NB4 (cell line): ENCODE measurements around the gene OARD1.

Experiments used
- MYC ChIP-seq: IDR thresholded peaks from 2 replicates; pipeline ENCODE4 v1.6.1; 2011; ENCODE audit warnings: low read depth, low read length
- POLR2A ChIP-seq: IDR thresholded peaks from 2 replicates; pipeline ENCODE4 v1.6.1; 2011; ENCODE audit warnings: mild to moderate bottlenecking; ENCODE audit not compliant: insufficient read length; ENCODE audit errors: extremely low read depth
- TF ChIP-seq, protein P1 (sequence below): IDR thresholded peaks from one replicate; pipeline ENCODE4 v1.5.1; 2012; ENCODE audit warnings: low read depth, low read length
- TF ChIP-seq, protein P2 (sequence below): IDR thresholded peaks from 2 replicates; pipeline ENCODE4 v1.6.1; 2011; ENCODE audit warnings: low read depth, low read length

DNA sequence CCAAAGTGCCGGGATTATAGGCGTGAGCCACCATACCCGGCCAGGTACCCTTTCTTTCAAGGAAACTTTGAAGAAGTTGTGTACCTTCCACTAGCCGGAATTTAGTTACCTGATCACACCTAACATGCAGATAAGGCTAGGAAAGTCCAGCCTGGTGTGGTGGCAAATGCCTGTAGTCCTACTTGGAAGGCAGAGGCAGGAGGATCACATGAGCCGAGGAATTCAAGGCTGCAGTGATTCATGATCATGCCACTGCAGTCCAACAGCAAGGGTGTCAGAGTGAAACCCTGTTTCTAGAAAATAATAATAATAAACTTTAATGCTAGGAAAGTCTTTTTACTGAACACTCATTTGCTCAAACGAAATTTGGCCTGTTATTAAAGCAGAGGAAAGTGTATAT is 21.6 kb upstream of the OARD1 start:
- TF ChIP-seq, protein P1, sequence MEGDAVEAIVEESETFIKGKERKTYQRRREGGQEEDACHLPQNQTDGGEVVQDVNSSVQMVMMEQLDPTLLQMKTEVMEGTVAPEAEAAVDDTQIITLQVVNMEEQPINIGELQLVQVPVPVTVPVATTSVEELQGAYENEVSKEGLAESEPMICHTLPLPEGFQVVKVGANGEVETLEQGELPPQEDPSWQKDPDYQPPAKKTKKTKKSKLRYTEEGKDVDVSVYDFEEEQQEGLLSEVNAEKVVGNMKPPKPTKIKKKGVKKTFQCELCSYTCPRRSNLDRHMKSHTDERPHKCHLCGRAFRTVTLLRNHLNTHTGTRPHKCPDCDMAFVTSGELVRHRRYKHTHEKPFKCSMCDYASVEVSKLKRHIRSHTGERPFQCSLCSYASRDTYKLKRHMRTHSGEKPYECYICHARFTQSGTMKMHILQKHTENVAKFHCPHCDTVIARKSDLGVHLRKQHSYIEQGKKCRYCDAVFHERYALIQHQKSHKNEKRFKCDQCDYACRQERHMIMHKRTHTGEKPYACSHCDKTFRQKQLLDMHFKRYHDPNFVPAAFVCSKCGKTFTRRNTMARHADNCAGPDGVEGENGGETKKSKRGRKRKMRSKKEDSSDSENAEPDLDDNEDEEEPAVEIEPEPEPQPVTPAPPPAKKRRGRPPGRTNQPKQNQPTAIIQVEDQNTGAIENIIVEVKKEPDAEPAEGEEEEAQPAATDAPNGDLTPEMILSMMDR = no peak
- TF ChIP-seq MYC (no peak), POLR2A (no peak)
- TF ChIP-seq, protein P2, sequence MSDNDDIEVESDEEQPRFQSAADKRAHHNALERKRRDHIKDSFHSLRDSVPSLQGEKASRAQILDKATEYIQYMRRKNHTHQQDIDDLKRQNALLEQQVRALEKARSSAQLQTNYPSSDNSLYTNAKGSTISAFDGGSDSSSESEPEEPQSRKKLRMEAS = no peak
